OCI-LY1 (cell line): ENCODE results near the gene SPI1.

Experiments
- H2AFZ ChIP-seq: fragments of 200-600 bp; sonication (generic), shearing (Covaris generic); 2 replicates; pipeline ENCODE4 v1.6.0; 2014; ENCODE audit warnings: antibody characterized with exemption, mild to moderate bottlenecking, low read length
- H3F3A ChIP-seq: fragments of 200-600 bp; sonication (generic), shearing (Covaris generic); 2 replicates; pipeline ENCODE4 v1.6.0; 2014; ENCODE audit warnings: mild to moderate bottlenecking, antibody characterized with exemption, low read length, moderate library complexity; ENCODE audit not compliant: insufficient read depth
- H3K27ac ChIP-seq: fragments of 200-600 bp; sonication (generic); 2 replicates; pipeline ENCODE4 v1.5.1; 2014; ENCODE audit warnings: low read length, mixed run types, mild to moderate bottlenecking, low read depth; ENCODE audit not compliant: poor library complexity, severe bottlenecking
- H3K27me3 ChIP-seq: fragments of 200-600 bp; sonication (generic); 2 replicates; pipeline ENCODE4 v1.6.0; 2014; ENCODE audit warnings: antibody characterized with exemption, mild to moderate bottlenecking, low read length, moderate library complexity; ENCODE audit not compliant: insufficient read depth
- H3K36me3 ChIP-seq: fragments of 200-600 bp; sonication (generic); 2 replicates; pipeline ENCODE4 v1.6.1; 2014; ENCODE audit warnings: mild to moderate bottlenecking, antibody characterized with exemption, low read length, moderate library complexity, mixed read lengths; ENCODE audit not compliant: insufficient read depth
- H3K4me1 ChIP-seq: fragments of 200-600 bp; sonication (generic); 2 replicates; pipeline ENCODE4 v1.5.1; 2014; ENCODE audit warnings: mild to moderate bottlenecking, low read length, moderate library complexity; ENCODE audit not compliant: insufficient read depth, severe bottlenecking
- H3K4me2 ChIP-seq: fragments of 200-600 bp; sonication (generic), shearing (Covaris generic); 2 replicates; pipeline ENCODE4 v1.6.1; 2014; ENCODE audit warnings: low read length
- H3K4me3 ChIP-seq: fragments of 200-600 bp; sonication (generic); 2 replicates; pipeline ENCODE4 v1.5.1; 2014; ENCODE audit warnings: low read length, low read depth, mild to moderate bottlenecking, mixed read lengths; ENCODE audit not compliant: poor library complexity, severe bottlenecking
- H3K79me2 ChIP-seq: fragments of 200-600 bp; shearing (Covaris generic); 2 replicates; pipeline ENCODE4 v1.6.1; 2016; ENCODE audit warnings: mixed run types, low read length, mixed read lengths; ENCODE audit not compliant: insufficient read depth
- H3K9ac ChIP-seq: fragments of 200-600 bp; sonication (generic), shearing (Covaris generic); 2 replicates; pipeline ENCODE4 v1.6.1; 2014; ENCODE audit warnings: mild to moderate bottlenecking, low read length, mixed read lengths
- H3K9me2 ChIP-seq: fragments of 200-600 bp; sonication (generic), shearing (Covaris generic); 2 replicates; pipeline ENCODE4 v1.6.1; 2014; ENCODE audit warnings: low read depth, mild to moderate bottlenecking, low read length, mixed read lengths
- H3K9me3 ChIP-seq: fragments of 200-600 bp; shearing (Covaris generic); 2 replicates; pipeline ENCODE4 v1.6.1; 2014; ENCODE audit warnings: low read length, mixed read lengths
- H4K20me1 ChIP-seq: fragments of 200-600 bp; sonication (generic), shearing (Covaris generic); 2 replicates; pipeline ENCODE4 v1.6.0; 2016; ENCODE audit warnings: mild to moderate bottlenecking, low read length; ENCODE audit not compliant: insufficient read depth
- CTCF ChIP-seq: fragments of 200-600 bp; sonication (generic), shearing (Covaris generic); IDR thresholded peaks from 2 replicates; pipeline ENCODE4 v1.5.1; 2017; ENCODE audit warnings: mild to moderate bottlenecking, antibody characterized with exemption, low read length, moderate library complexity, mixed read lengths
- EZH2 ChIP-seq: fragments of 200-600 bp; sonication (generic), shearing (Covaris generic); IDR thresholded peaks from 2 replicates; pipeline ENCODE4 v1.8.0; 2017; ENCODE audit warnings: borderline replicate concordance, mixed run types, mild to moderate bottlenecking, antibody characterized with exemption, low read length, moderate library complexity, mixed read lengths

Gene SPI1

GRCh38 chr11:47376525-47377371 lies 1.6 kb downstream of the SPI1 start:
- Histone ChIP-seq H3K4me3 (peak overlapping the region; percentile 86), H3K79me2 (peaks cover 14% of the 10 kb centered on the region; the same call in 1 of the 2 replicates)

GRCh38 chr11:47376107-47376524 lies 2.2 kb downstream of the SPI1 start:
- Histone ChIP-seq H3K9ac (peak overlapping the region; percentile 89), H3K4me3 (peak overlapping the region; percentile 86), H3K79me2 (peaks cover 14% of the 10 kb centered on the region; the same call in 1 of the 2 replicates), H3K9me3 (no peaks in the 10 kb centered on the region), H3K27ac (peak overlapping the region; percentile 90), H3K9me2 (no peaks in the 10 kb centered on the region), H3K4me2 (peak overlapping the region; percentile 71), H3K36me3 (peaks cover 32% of the 10 kb centered on the region), H3K27me3 (no peaks in the 10 kb centered on the region), H2AFZ (no peak overlapping the region), H4K20me1 (no peaks in the 10 kb centered on the region), H3K4me1 (peaks cover 45% of the 10 kb centered on the region), H3F3A (no peaks in the 10 kb centered on the region)
- TF ChIP-seq EZH2 (no peak), CTCF (no peak)

More at GRCh38 chr11:47376525-47377371, 1.6 kb downstream of the SPI1 start:
- H2AFZ ChIP-seq: no peak overlapping the region
- H3K36me3 ChIP-seq: peaks cover 29% of the 10 kb centered on the region
- peaks cover 45% of the 10 kb centered on the region for H3K4me1 ChIP-seq
- H3F3A ChIP-seq: no peaks in the 10 kb centered on the region
- H3K27ac ChIP-seq: peak overlapping the region; percentile 90
- H3K9me2 ChIP-seq: no peaks in the 10 kb centered on the region
- no peaks in the 10 kb centered on the region for H3K27me3 ChIP-seq
- no peaks in the 10 kb centered on the region for H4K20me1 ChIP-seq
- H3K9me3 ChIP-seq: no peaks in the 10 kb centered on the region
- H3K9ac ChIP-seq: peak overlapping the region; percentile 89
- H3K4me2 ChIP-seq: peak overlapping the region; percentile 71
- no peak; the same call in none of the 2 replicates for TF ChIP-seq CTCF

- Histone ChIP-seq H3K79me2 (peaks cover 14% of the 10 kb centered on the region; the same call in 1 of the 2 replicates), H3K27ac (peak overlapping the region; percentile 90), H3K9me3 (no peaks in the 10 kb centered on the region), H3K27me3 (no peaks in the 10 kb centered on the region), H3K9me2 (no peaks in the 10 kb centered on the region), H3K4me2 (peak overlapping the region; percentile 71), H3K4me3 (peak overlapping the region; percentile 86), H4K20me1 (no peaks in the 10 kb centered on the region), H3K4me1 (peaks cover 45% of the 10 kb centered on the region), H3F3A (no peaks in the 10 kb centered on the region), H3K36me3 (peaks cover 36% of the 10 kb centered on the region), H2AFZ (no peak overlapping the region), H3K9ac (peak overlapping the region; percentile 89; the same call in 1 of the 2 replicates)
- TF ChIP-seq EZH2: no peak
- no peak for TF ChIP-seq CTCF
Measured at GRCh38 chr11:47375546-47376085, 2.7 kb downstream of the SPI1 start.
